ENCODE results near the gene MCU.

GRCh38 chr10:72928798-72929197 lies 236.9 kb downstream of the MCU start:
- no peak for TF ChIP-seq CTCF (IDR thresholded peaks at IDR 0.05)
- TF ChIP-seq POLR2A (IDR thresholded peaks at IDR 0.05) = no peak

Measured in body of pancreas (tissue), 4 donors.